ENCODE data around the gene PAFAH2. TPM values are rescaled to one million over a fixed set of nuclear protein-coding genes. Genes with fewer than 3 reads are reported as not detected.

Gene PAFAH2
- total and polyA plus RNA-seq, 2 of the 8 experiments (the other 6 are each of a cell fraction or from before 2014, with no cell fraction given) = 7.7 to 9.3 TPM

- Histone ChIP-seq H2BK15ac (ENCODE audit: low read length) (no peak overlapping the region), H4K20me1 (replicated peaks in 1 of 2; ENCODE audit: control insufficient read depth in 1 of 2, insufficient read depth in 2 of 2, low read length in 2 of 2) (peaks cover 0 to 2% of the 10 kb centered on the region in 2 experiments), H4K91ac (replicated peaks; ENCODE audit: insufficient read length, low read length) (no peak overlapping the region), H3K23me2 (ENCODE audit: low read depth, low read length) (no peaks in the 10 kb centered on the region), H3K4me2 (ENCODE audit: insufficient read depth in 1 of 2, low read depth in 2 of 2, low read length in 2 of 2) (no peak overlapping the region), H3K27me3 (replicated peaks in 1 of 4; ENCODE audit: control insufficient read depth in 3 of 4, extremely low read depth in 1 of 4, insufficient read depth in 3 of 4, low read length in 3 of 4) (no peaks in the 10 kb centered on the region; a peak in 1 of 7 replicates), H4K8ac (ENCODE audit: extremely low read depth, insufficient read depth, low read length) (no peak overlapping the region), H3K36me3 (ENCODE audit: control insufficient read depth in 2 of 4, insufficient read depth in 4 of 4, low read length in 3 of 4) (peaks cover 0 to 7% (median 0%) of the 10 kb centered on the region in 4 experiments; a peak in 3 of 8 replicates), H2AK5ac (ENCODE audit: low read depth, low read length) (no peak overlapping the region), H3K56ac (replicated peaks; ENCODE audit: insufficient read length, low read depth, low read length) (no peak overlapping the region), H3K14ac (ENCODE audit: insufficient read length) (no peak overlapping the region), H3K4me3 (ENCODE audit: extremely low read depth in 1 of 4, insufficient read depth in 2 of 4, low read depth in 3 of 4, low read length in 4 of 4) (no peak overlapping the region), H2BK5ac (ENCODE audit: low read depth, low read length) (no peak overlapping the region), H2BK20ac (ENCODE audit: low read length) (no peak overlapping the region), H4K5ac (ENCODE audit: insufficient read length, low read depth, low read length) (no peak overlapping the region), H3K9me3 (ENCODE audit: insufficient read depth in 2 of 2, low read depth in 1 of 2, low read length in 1 of 2) (no peaks in the 10 kb centered on the region), H2BK12ac (ENCODE audit: low read depth, low read length) (no peak overlapping the region), H3K27ac (ENCODE audit: low read depth, low read length) (no peak overlapping the region), H3K9ac (replicated peaks in 1 of 4; ENCODE audit: extremely low read depth in 1 of 4, low read depth in 3 of 4, low read length in 3 of 4) (no peak overlapping the region), H2AFZ (ENCODE audit: low read length) (no peak overlapping the region), H3K79me1 (ENCODE audit: low read depth, low read length) (peaks cover 2% of the 10 kb centered on the region; the same call in 1 of the 2 replicates), H3K4me1 (replicated peaks in 1 of 4; ENCODE audit: control insufficient read depth in 3 of 4, insufficient read depth in 4 of 4, low read length in 3 of 4) (peaks cover 2 to 6% (median 3%) of the 10 kb centered on the region in 4 experiments; a peak in 4 of 7 replicates), H3K23ac (ENCODE audit: insufficient read length) (no peak overlapping the region), H3K4ac (replicated peaks; ENCODE audit: insufficient read length, low read depth, low read length) (no peak overlapping the region), H3K18ac (ENCODE audit: extremely low read depth, low read length) (no peak overlapping the region), H3K79me2 (ENCODE audit: control insufficient read depth in 1 of 2, insufficient read depth in 2 of 2, low read length in 2 of 2) (no peaks in the 10 kb centered on the region), H2BK120ac (replicated peaks; ENCODE audit: low read depth, low read length) (no peak overlapping the region)
- ChIA-PET POLR2A (ENCODE audit: partially characterized antibody) (interaction anchor here (1.2 to 1.4 kb wide), 2 partner anchors 39 to 71 kb away, joined by 4 to 5 read pairs; no protein-coding TSS in a partner anchor), CTCF (ENCODE audit: partially characterized antibody) (interaction anchor here (1.4 to 3.0 kb wide), 3 partner anchors 10 to 72 kb away, joined by 3 to 22 read pairs (median 5); no protein-coding TSS in a partner anchor)
- no peak for FAIRE-seq
- 93% methylated on average over 3 of the region's 3 CpGs; no CpG with 5 or more reads in 1 of the 2 experiments for WGBS, 2 experiments (ENCODE audit: extremely low coverage in 1 of 2, insufficient coverage in 1 of 2, insufficient read length in 1 of 2, insufficient replicate concordance in 2 of 2, low coverage in 1 of 2, low lambda C conversion rate in 2 of 2, missing lambda C conversion rate in 1 of 2)
- no peak for DNase-seq (ENCODE audit: low read depth in 1 of 2, low spot score in 2 of 2)
- no peak for TF ChIP-seq TBP (IDR thresholded peaks at IDR 0.05; ENCODE audit: low read depth, low read length)
- TF ChIP-seq MAX (IDR thresholded peaks at IDR 0.05) = no peak
- TF ChIP-seq HDAC6 (IDR thresholded peaks at IDR 0.05; ENCODE audit: low read depth, low read length) = no peak
These were observed 30.6 kb downstream of the PAFAH2 start for GRCh38 chr1:25967308-25967707.

Measured in H1 (cell line).